Activated gamma-delta T cell treated with Interleukin-2 at 50 U/mL for 16 hours (primary cell): Measurements from ENCODE around the gene ABITRAM.
"Not testable (repeated sequence)": the region's sequence is repeated elsewhere in the genome, so short reads cannot be mapped to it uniquely, and the experiment has no call there.

ENCODE experiments used
- DNase-seq: peaks from one replicate; pipeline ENCODE4 v3.0.0-alpha.2; 2020

The ABITRAM gene

DNA sequence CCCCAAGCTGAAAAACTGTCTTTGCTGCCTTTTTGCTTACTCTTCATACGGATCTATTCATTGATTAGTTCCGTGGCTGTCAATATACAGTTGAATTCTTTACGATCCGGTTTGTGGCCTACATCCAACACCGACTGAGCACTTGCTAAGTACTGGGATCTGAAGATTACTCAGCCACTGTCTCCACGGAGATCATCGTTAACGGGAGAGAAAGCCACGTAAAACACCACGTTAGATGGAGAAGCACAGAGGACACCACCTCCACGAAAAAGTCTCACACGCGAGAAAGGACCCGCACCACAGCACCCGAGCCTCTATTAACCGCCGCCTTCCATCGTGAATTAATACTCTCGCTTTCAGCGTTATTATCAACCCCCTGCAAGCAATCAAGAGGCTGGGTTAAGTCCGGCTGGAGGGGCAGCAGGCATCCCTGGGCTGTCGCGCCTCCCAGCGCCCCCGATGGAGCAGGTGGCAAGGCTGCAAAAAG is 926 bp upstream of the ABITRAM start:
- no peak for DNase-seq

DNA sequence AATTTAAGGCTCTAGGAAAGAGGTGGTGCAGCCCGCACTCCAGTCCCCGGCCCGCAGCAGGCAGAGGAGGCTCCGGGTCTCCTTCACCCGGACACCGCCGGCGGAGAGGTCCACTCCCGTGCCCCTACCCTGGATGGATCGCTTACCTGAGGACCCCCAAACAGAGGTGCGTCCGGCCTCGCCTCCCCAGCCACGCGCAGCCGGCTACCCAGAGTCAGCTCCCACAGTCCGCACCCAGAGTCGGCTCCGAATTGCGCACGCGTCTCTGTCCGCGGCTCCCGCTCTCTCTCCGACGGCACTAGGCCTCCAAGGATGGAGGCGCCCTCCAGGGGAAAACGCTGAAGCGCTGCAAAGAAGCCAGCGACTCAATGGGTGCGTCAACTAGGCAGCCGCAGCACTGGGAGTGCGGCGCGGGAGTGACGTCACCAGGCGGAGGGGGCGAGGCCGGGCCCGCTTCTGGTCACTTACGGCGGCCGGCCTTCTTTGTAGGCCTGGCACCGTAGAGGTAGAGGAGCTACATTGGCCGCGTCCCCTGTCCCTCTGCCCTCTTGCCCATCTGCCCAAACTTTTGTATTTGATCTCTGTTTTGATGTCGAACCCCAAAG is 380 bp upstream of the ABITRAM start, which contains the start of gene ELP1:
Gene ELP1 (minus strand): TSS at position 407 of the 605 bp plus-strand sequence. CDS start 2,978 bp downstream, outside the sequence.
- peak; percentile 87 for DNase-seq

DNA sequence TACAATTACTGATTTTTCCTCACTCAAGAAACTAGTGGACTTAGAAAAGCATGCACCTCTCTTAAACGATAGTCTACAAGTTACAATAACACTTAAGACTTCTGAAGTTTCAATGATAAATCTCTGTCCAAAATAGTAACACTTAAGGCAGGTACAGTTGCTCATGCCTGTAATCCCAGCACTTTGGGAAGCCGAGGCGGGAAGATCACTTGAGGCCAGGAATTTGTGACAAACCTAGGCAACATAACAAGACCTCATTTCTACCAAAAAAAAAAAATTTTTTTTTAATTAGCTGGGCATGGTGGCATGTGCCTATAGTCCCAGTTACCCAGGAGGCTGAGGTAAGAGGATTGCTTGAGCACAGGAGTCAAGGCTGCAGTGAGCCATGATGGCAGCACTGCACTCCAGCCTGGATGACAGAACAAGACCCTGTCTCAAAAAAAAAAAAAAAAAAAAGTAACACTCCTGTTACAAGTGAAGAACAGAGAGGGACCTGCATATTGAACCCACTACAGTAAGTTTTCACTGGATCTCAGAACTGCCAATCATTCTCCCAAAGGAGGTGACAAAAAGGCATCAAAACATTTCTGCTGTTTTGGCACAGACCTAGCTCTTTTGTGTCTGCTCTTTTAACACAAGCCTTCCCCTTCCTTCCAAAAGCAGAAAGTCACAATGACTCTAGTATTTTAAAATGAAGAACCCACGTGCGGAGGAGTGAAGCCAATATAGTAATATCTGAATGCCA is 3.5 kb downstream of the ABITRAM start:
- DNase-seq: no peak

DNA sequence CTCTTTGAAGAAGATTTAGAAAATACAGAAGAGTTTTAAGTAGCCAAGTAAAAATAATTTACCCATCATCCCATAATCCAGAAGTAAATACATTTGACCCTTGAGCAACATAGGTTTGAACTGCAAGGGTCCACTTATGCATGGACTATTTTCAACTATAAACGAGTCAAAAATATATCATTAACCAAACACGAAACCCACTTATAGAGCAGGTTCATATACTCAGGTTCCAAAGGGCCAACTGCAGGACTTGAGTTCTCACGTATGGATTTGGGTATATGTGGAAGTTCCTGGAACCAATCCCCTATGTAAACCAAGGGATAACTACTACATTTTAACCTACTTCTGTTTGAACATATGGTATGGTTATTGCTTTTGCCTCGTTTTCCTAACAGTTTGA is 5.8 kb downstream of the ABITRAM start:
- DNase-seq: no peak

DNA sequence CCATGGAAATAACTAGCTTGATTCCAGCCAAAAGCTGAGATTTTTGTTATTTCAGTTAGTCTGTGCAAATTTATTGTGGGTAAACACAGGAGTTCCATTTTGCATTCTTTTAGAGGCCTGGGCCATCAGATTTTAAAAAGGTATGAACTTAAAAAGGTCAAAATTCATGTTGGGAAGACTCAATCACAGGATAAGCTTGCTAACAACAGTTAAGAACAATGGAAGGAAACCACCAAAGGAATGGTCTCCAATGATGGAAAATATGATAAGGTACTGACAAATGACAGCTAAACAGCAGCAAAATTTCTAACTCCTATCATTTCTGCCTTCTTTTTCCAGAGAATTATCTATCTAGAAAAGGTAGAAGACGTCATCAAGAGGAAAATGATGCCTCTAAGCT is 16.0 kb downstream of the ABITRAM start:
- DNase-seq: no peak

DNA sequence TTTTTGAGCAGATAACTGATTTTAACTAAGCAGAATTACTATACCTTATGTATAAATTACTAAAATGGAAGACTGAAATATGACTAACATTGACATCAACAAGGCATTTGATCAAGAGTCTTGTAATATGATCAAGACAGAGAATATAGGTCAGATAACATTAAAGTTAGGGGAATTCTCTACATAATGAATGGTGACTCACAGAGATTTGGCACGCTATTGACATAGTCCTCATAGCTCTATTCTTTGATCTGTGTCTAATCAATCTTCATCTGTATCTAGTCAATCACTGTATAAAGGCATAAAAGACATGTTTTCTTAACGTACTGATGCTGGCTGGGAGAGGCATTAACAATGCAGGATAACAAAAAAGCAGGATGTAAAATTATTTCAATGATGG is 17.4 kb downstream of the ABITRAM start:
- DNase-seq: no peak

DNA sequence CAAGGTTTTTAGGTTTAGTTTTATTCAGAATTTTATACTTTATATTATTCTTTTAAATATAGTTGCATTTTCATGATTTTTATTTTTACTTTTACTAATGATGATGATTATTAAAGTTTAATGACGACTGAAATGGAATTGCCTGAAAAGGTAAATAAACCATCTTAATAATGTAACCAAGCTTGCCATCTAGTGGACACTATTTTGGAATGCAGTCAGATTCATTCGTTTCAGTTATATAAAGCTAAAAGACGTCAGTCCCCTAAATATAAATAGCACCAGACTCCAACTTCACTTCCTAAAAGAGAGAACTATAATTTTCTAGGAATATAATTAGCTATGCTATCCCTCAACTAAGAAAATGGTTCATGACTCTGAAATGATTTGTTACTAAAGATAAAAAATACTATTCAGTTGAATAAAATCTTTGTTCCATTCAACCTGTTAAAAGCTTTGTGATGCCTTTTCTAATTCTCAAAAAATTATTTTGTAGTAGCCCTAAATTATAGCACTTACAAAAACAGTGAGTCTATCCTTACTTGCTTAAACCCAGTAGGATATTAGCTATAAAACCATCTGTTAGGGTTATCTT is 19.9 kb downstream of the ABITRAM start:
- DNase-seq: no peak

DNA sequence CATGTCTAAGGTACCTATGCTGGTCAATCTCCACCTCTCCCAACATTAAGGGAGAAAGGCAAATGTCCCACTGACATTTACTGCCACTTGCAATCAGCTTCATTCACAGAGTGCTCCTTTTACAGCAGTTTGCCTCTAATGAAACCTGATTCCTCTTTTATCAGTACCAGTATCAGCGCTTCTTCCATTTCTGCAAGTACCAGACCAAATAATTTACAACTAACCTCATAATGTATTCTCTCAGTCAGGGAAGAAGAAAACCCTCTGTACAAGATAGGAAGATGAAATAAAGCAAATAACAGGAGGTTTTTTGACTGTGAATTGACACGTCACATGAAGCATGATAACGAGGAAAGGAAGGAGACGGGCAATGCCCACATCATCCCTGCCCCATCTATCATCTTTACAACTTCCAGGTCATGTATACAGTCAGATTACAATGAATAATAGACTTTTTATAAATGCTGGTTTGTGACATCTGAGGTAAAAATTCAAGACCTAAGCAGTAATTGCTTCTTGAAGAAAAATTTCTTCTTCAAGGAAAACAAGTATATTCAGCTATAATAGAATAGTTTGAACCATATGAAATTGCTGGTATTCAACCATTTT is 21.9 kb downstream of the ABITRAM start:
- no peak for DNase-seq

DNA sequence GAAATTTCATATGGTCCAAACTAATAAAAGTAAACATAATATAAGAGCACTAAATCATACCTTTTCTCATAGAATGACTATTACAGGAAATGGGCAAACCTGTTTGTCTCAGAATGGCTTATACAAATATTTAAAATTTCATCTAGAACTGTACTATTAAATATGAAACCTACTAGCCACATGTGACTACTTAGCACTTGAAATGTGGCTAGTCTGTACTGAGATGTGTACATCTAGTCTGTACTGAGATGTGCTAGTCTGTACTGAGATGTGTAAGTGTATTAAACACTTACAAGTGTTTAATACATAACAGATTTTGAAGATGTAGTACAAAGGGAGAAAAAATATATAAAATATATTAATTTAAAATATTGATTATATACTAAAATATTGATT is 22.4 kb downstream of the ABITRAM start:
- DNase-seq: no peak

DNA sequence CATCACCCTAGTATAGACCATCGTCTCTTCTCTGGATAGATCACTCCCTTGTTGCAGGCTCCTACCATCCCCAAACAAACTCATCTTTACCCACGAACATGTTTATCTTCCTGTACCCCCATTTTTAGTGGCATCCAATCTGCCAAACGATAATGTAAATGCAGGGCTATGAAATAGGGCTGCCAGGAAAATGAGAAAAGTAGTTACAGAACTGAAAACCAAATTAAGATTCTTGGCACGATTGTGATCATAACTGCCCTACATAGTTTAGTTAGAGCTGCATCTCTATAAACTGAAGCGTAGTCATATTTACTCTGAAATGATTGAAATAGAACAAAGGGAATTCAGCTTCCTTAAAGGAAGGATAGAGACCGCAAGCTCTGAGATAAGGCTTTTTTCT is 26.1 kb downstream of the ABITRAM start:
- DNase-seq: no peak

DNA sequence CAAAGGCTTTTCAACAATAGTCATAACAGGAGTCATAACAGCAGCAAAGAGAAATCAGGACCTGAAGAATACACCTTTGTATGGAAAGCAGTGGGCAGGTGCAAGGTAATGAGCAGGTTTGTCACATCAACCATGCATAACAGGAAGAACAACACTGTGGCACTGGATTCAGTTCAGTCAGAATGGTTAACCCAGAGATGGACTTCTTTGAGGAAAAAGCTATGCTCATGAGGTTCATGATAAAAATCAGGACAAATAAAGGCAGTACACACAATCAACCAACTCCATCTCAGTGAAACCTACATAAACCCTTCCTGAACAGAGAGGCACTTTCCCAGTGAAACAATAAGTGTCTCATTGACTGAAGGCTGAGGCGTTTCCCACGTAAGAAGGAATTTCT is 27.0 kb downstream of the ABITRAM start:
- no peak for DNase-seq

DNA sequence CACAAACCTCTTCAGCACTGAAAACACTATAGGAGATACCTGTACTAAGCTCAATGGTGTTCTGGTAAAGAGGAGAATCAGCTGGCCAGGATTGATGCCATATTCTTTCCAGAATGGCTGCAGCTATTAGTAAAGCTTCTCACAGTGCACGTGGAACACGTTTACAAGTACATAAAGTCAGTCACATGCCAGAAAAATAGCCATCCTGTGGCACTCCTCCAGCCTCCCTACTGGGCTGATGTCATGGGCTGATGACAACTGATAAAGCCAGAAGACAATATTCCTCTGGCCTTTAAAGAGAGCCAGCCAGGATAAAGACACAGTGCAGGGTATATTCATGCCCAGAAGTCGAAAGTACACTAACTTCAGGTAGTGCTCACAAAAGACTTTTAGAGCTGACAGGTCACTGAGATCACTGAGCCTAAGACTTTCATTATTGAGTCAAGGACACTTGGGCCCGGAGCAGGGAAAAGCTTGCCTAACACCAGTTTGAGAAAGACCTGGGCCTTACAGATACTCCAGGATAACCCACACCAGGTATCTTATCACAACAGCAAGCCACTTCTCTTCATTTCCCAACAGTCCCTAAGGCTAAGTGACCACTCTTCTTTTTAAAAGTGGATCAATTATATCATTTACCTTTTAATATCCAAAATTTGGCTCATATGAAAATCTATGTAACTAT is 29.4 kb downstream of the ABITRAM start:
- DNase-seq: no peak

DNA sequence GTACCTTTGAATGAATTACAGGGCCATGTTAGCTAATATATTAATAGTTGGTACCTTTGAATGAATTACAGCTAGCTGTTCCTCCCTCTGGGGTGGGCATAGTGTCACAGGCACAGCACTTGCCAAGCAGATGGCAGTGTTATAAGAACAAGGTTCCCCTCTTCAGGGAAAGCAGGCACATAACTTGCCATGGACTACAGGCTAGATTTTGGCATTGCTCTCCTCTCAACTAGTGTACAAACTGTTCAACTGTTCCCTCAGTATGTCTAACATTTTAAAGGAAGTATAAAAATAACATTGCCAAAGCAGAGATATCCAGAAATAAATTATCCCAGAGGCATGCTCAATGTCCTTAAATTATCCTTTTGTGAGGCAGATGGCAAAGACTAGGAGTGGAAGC is 33.7 kb downstream of the ABITRAM start:
- no peak for DNase-seq

DNA sequence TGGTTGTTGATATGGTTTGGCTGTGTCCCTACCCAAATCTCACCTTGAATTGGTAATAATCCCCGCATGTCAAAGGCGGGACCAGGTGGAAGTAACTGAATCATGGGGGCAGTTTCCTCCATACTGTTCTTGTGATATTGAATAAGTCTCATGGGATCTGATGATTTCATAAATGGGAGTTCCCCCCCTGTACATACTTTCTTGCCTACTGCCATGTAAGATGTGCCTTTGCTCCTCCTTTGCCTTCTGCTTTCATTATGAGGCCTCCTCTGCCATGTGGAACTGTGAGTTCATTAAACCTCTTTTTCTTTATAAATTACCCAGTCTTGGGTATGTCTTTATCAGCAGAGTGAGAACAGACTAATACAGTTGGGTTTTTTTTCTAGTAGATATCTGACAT is 37.2 kb downstream of the ABITRAM start:
- DNase-seq: not testable (repeated sequence)

DNA sequence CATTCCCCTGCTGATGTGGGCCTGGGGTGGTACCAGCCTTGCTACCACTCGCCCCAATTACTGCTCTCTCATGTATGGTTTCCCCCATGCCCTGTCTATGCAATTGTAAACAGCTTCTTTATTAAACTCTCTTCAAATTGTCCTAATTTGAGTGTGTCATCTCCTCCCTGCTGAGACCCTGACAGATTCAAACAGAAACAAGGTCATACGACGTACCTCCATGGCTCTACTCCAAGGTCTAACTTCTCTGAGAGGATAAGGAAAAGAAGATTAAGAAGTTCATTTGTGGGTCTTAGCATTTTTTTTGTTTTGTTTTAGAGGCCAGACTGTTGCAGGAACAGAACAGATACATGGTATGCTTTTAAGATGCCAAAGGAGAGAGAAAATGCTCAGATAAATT is 38.0 kb downstream of the ABITRAM start:
- DNase-seq: no peak

DNA sequence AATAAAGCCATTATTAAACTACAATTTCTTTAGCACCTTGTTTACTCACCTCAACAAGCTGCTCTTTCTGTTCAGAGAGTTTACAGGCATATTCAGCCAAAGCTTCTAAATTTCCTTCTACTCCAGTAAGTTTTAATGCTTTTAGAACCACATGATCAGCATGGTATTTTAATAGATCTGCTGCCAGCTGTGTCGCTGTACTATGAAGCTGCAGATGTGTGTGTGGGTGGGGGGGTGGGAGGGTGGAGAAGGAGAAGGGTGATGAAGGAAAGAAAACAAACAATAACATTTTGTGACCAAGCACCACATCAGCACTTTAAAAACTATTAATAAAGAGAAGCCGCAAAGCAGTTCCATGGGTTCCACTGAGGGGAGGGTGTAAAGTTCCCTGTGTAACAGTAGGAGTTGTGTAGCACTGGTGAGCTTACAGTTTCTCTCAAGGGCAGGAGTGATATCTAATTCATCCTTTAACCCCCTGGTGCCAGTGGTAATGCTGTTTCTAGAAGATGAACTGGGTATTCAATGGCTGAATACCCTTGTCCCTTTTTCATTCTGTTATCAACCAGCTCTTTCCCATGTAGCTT is 38.5 kb downstream of the ABITRAM start:
- DNase-seq: no peak

DNA sequence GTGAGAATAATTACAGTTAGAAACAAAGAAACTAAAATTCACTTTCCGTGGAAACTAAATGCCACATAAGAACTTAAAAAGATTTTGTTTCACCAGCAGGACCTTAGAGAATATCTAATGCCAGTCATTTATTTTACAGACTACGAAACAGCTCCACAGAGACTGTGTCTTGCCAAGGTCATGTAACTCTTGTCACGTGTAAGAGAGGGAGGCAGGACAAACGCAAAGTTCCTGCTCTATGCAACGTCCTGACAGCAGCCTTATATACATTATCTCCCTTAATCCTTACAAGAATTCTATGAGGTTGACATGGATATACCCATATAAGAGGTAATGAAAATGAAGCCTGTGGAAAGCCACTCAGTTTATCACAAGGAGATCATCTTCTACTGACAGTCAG is 39.7 kb downstream of the ABITRAM start:
- no peak for DNase-seq

DNA sequence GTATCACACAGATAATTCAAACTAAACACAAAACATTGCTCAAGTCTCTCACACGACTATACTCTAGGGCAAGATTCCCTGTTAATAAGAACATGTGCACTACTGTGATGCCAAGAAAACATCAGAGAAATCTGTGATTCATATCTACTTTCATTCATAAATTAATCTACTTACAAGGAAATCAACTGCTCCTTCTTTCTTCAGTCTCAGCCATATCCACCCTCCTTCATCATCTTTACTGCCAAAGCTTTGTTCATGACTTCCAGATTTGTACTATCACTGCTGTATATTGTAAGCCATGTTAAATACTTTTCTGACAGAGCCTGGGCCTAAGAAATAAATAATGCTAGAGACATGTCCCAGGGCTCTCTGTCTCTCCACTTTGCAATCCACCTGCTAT is 44.0 kb downstream of the ABITRAM start:
- no peak for DNase-seq

DNA sequence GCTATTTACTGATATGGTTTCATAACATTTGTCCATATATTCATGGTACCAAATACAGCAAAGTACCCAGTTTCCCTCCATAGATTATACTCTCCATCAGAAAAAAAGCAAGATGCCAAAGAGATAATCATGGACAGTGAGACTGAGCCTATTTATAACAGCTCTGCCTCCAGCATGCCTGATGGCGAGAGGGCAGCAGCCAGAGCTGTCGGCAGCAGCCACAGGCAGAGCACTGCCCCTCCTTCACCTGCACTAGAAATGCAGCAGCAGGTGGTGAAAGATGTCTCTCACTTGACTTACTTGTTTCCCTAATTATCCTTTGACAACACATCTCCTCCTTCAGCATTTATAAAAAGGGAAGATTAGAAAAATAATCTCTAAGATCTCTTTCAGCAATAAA is 46.7 kb downstream of the ABITRAM start:
- DNase-seq: no peak

DNA sequence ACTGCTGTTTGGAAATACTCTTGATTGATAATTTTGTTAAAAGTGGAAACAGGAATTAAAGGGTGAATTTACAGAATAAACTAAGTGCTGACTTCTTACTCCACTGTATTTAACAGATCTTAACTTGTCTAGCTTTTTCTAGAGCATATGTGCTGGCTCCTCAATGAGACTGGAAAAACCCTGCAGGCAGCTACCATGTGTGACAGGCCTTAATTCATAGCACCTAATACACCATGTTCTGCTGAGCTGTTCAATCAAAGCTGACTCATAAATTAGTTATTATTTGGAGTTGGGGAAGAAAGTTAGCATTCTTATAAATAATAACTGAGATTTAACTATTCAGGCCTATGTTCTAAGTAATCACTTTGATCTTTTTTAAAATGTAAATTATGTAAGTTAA is 49.7 kb downstream of the ABITRAM start:
- no peak for DNase-seq
